ENCODE data around the gene ANXA5.

The ANXA5 gene

DNA sequence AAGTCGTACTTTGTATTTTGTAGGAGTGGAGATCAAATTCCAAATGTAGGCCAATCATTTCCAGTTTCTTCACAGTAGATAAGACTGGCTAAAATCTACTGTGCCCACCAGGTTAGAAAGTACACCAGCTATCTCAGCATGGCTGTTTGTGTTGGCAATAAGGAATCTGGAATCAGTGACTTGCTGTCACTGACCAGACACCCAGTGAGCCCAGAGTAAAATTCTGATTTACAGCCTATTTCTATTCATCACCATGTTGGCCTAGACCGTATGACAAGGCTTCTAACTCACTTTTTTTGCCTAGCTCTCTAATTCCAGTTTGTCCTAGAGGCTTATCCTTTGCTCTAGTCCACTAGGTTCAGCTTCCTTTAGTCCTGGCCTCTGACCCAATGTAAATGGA, 42.8 kb upstream of the ANXA5 start:
- TF ChIP-seq POLR2AphosphoS5 (IDR thresholded peaks at IDR 0.05; ENCODE audit: low read depth, low read length), result no peak
- no peak for TF ChIP-seq SIN3A (IDR thresholded peaks at IDR 0.05; ENCODE audit: borderline replicate concordance, insufficient read depth, low read length)
- TF ChIP-seq REST (IDR thresholded peaks at IDR 0.05; ENCODE audit: insufficient read depth in 1 of 2, low read depth in 2 of 2, low read length in 2 of 2), result no peak
- no peak for TF ChIP-seq FOXP2 (optimal IDR thresholded peaks at IDR 0.05; ENCODE audit: borderline replicate concordance, extremely low read depth, extremely low read length, insufficient read depth)
- TF ChIP-seq TAF1 (IDR thresholded peaks at IDR 0.05; ENCODE audit: borderline replicate concordance, insufficient read depth, low read length), result no peak

- TF ChIP-seq SIN3A (IDR thresholded peaks at IDR 0.05; ENCODE audit: borderline replicate concordance, insufficient read depth, low read length) (no peak), POLR2AphosphoS5 (IDR thresholded peaks at IDR 0.05; ENCODE audit: low read depth, low read length) (no peak), FOXP2 (optimal IDR thresholded peaks at IDR 0.05; ENCODE audit: borderline replicate concordance, extremely low read depth, extremely low read length, insufficient read depth) (no peak), TAF1 (IDR thresholded peaks at IDR 0.05; ENCODE audit: borderline replicate concordance, insufficient read depth, low read length) (no peak), REST (IDR thresholded peaks at IDR 0.05; ENCODE audit: insufficient read depth in 1 of 2, low read depth in 2 of 2, low read length in 2 of 2) (no peak)
Observed at GRCh38 chr4:121738780-121739535, 42.2 kb upstream of the ANXA5 start.

- TF ChIP-seq FOXP2 (optimal IDR thresholded peaks at IDR 0.05; ENCODE audit: borderline replicate concordance, extremely low read depth, extremely low read length, insufficient read depth), result no peak
- TF ChIP-seq TAF1 (IDR thresholded peaks at IDR 0.05; ENCODE audit: borderline replicate concordance, insufficient read depth, low read length), result no peak
- no peak for TF ChIP-seq SIN3A (IDR thresholded peaks at IDR 0.05; ENCODE audit: borderline replicate concordance, insufficient read depth, low read length)
- TF ChIP-seq POLR2AphosphoS5 (IDR thresholded peaks at IDR 0.05; ENCODE audit: low read depth, low read length), result no peak
- no peak for TF ChIP-seq REST (IDR thresholded peaks at IDR 0.05; ENCODE audit: insufficient read depth in 1 of 2, low read depth in 2 of 2, low read length in 2 of 2)
Observed at GRCh38 chr4:121737846-121738554, 41.2 kb upstream of the ANXA5 start.

- TF ChIP-seq FOXP2 (optimal IDR thresholded peaks at IDR 0.05; ENCODE audit: borderline replicate concordance, extremely low read depth, extremely low read length, insufficient read depth) (no peak), POLR2AphosphoS5 (IDR thresholded peaks at IDR 0.05; ENCODE audit: low read depth, low read length) (no peak), SIN3A (IDR thresholded peaks at IDR 0.05; ENCODE audit: borderline replicate concordance, insufficient read depth, low read length) (no peak), REST (IDR thresholded peaks at IDR 0.05; ENCODE audit: insufficient read depth in 1 of 2, low read depth in 2 of 2, low read length in 2 of 2) (no peak), TAF1 (IDR thresholded peaks at IDR 0.05; ENCODE audit: borderline replicate concordance, insufficient read depth, low read length) (no peak)
Observed at GRCh38 chr4:121736735-121737351, 40.1 kb upstream of the ANXA5 start.
